ENCODE data around the gene CCDC60.
"Not testable (repeated sequence)": the region's sequence is repeated elsewhere in the genome, so short reads cannot be mapped to it uniquely, and the experiment has no call there.

The CCDC60 gene

GRCh38 chr12:119338593-119339363 lies 4.2 kb downstream of the CCDC60 start:
- DNase-seq = no peak

- DNase-seq = peak; percentile 51
Measured at GRCh38 chr12:119340578-119340977, 6.0 kb downstream of the CCDC60 start.

GRCh38 chr12:119341020-119341419 lies 6.5 kb downstream of the CCDC60 start:
- no peak for DNase-seq

GRCh38 chr12:119341988-119342387 lies 7.5 kb downstream of the CCDC60 start:
- DNase-seq = no peak

- DNase-seq = no peak
Measured at GRCh38 chr12:119343130-119343529, 8.6 kb downstream of the CCDC60 start.

GRCh38 chr12:119354172-119354571 lies 19.6 kb downstream of the CCDC60 start:
- DNase-seq = peak; percentile 73

- not testable (repeated sequence) for DNase-seq
Measured at GRCh38 chr12:119360366-119360765, 25.8 kb downstream of the CCDC60 start.

- DNase-seq = no peak
Measured at GRCh38 chr12:119363037-119363436, 28.5 kb downstream of the CCDC60 start.

- DNase-seq = no peak
Measured at GRCh38 chr12:119363490-119363889, 29.0 kb downstream of the CCDC60 start.

- DNase-seq = no peak
Measured at GRCh38 chr12:119365451-119365850, 30.9 kb downstream of the CCDC60 start.

- DNase-seq = no peak
Measured at GRCh38 chr12:119366007-119366406, 31.5 kb downstream of the CCDC60 start.

GRCh38 chr12:119369161-119369560 lies 34.6 kb downstream of the CCDC60 start:
- no peak for DNase-seq

GRCh38 chr12:119369907-119370546 lies 35.5 kb downstream of the CCDC60 start:
- peak; percentile 46 for DNase-seq

- no peak for DNase-seq
Measured at GRCh38 chr12:119372540-119372939, 38.0 kb downstream of the CCDC60 start.

- DNase-seq = no peak
Measured at GRCh38 chr12:119373001-119373400, 38.5 kb downstream of the CCDC60 start.

GRCh38 chr12:119373666-119374065 lies 39.1 kb downstream of the CCDC60 start:
- no peak for DNase-seq

- no peak for DNase-seq
Measured at GRCh38 chr12:119374635-119375034, 40.1 kb downstream of the CCDC60 start.

- no peak for DNase-seq
Measured at GRCh38 chr12:119375075-119375882, 40.8 kb downstream of the CCDC60 start.

- no peak for DNase-seq
Measured at GRCh38 chr12:119375883-119376190, 41.3 kb downstream of the CCDC60 start.

GRCh38 chr12:119378903-119379302 lies 44.4 kb downstream of the CCDC60 start:
- DNase-seq = no peak

GRCh38 chr12:119381471-119382235 lies 47.1 kb downstream of the CCDC60 start:
- DNase-seq = no peak

GRCh38 chr12:119383206-119383605 lies 48.7 kb downstream of the CCDC60 start:
- no peak for DNase-seq

GRCh38 chr12:119384340-119384739 lies 49.8 kb downstream of the CCDC60 start:
- no peak for DNase-seq
